ENCODE results near the gene TMEM167B. TPM values are rescaled to one million over a fixed set of nuclear protein-coding genes. Genes with fewer than 3 reads are reported as not detected.

TMEM167B gene
- total RNA-seq, 1 donor from 2014 or later: 31.1 TPM

GRCh38 chr1:109109906-109110305 lies 19.3 kb downstream of the TMEM167B start:
- no peak for DNase-seq
- no peak for ATAC-seq (ENCODE audit: poor library complexity)
- intact Hi-C loops (cut with DNase I): loop anchor here (10.0 kb wide), 1 partner anchor 145 kb away; the partner anchor contains the start of gene CLCC1

GRCh38 chr1:109111386-109112055 lies 21.0 kb downstream of the TMEM167B start:
- DNase-seq: no peak
- ATAC-seq (ENCODE audit: poor library complexity): no peak
- intact Hi-C loops (cut with DNase I): loop anchor here (10.0 kb wide), 1 partner anchor 147 kb away; the partner anchor contains the start of gene CLCC1

GRCh38 chr1:109112056-109112651 lies 21.6 kb downstream of the TMEM167B start:
- ATAC-seq (ENCODE audit: poor library complexity) (peak; percentile 78), DNase-seq (no peak)
- intact Hi-C loops (cut with DNase I): loop anchor here (10.0 kb wide), 1 partner anchor 147 kb away; the partner anchor contains the start of gene CLCC1

- DNase-seq: peak; percentile 97
- intact Hi-C loops (cut with DNase I): loop anchor here (10.0 kb wide), 1 partner anchor 148 kb away; the partner anchor contains the start of gene CLCC1
- peak; percentile 99 for ATAC-seq (ENCODE audit: poor library complexity)
Measured at GRCh38 chr1:109112652-109113285, 22.2 kb downstream of the TMEM167B start.

GRCh38 chr1:109113590-109114341 lies 23.2 kb downstream of the TMEM167B start, which contains the start of gene ELAPOR1:
Gene ELAPOR1 (plus strand): TSS chr1:109114115. CDS start chr1:109114184, 69 bp downstream.
- intact Hi-C loops (cut with DNase I): loop anchor here (10.0 kb wide), 1 partner anchor 149 kb away; the partner anchor contains the start of gene CLCC1
- ATAC-seq (ENCODE audit: poor library complexity) (peak; percentile 14), DNase-seq (peak; percentile 70)

GRCh38 chr1:109114342-109114674 lies 23.7 kb downstream of the TMEM167B start:
- intact Hi-C loops (cut with DNase I): loop anchor here (10.0 kb wide), 1 partner anchor 150 kb away; the partner anchor contains the start of gene CLCC1
- DNase-seq (no peak), ATAC-seq (ENCODE audit: poor library complexity) (no peak)

- DNase-seq: no peak
- intact Hi-C loops (cut with DNase I): loop anchor here (10.0 kb wide), 1 partner anchor 151 kb away; the partner anchor contains the start of gene CLCC1
- no peak for ATAC-seq (ENCODE audit: poor library complexity)
Measured at GRCh38 chr1:109115685-109116084, 25.1 kb downstream of the TMEM167B start.

GRCh38 chr1:109116286-109116685 lies 25.7 kb downstream of the TMEM167B start:
- intact Hi-C loops (cut with DNase I): loop anchor here (10.0 kb wide), 1 partner anchor 151 kb away; the partner anchor contains the start of gene CLCC1
- ATAC-seq (ENCODE audit: poor library complexity) (no peak), DNase-seq (no peak)

GRCh38 chr1:109118089-109118488 lies 27.5 kb downstream of the TMEM167B start:
- DNase-seq (no peak), ATAC-seq (ENCODE audit: poor library complexity) (no peak)
- intact Hi-C loops (cut with DNase I): loop anchor here (10.0 kb wide), 1 partner anchor 153 kb away; the partner anchor contains the start of gene CLCC1

GRCh38 chr1:109120356-109120755 lies 29.8 kb downstream of the TMEM167B start:
- no peak for ATAC-seq (ENCODE audit: poor library complexity)
- no peak for DNase-seq
- intact Hi-C loops (cut with DNase I): no loop called here

- no peak for ATAC-seq (ENCODE audit: poor library complexity)
- intact Hi-C loops (cut with DNase I): no loop called here
Measured at GRCh38 chr1:109131059-109131458, 40.5 kb downstream of the TMEM167B start.

GRCh38 chr1:109131800-109132199 lies 41.2 kb downstream of the TMEM167B start:
- intact Hi-C loops (cut with DNase I): no loop called here
- no peak for DNase-seq
- ATAC-seq (ENCODE audit: poor library complexity): no peak

More at GRCh38 chr1:109131059-109131458, 40.5 kb downstream of the TMEM167B start:
- no peak for DNase-seq

GRCh38 chr1:109133002-109133706 lies 42.6 kb downstream of the TMEM167B start:
- ATAC-seq (ENCODE audit: poor library complexity) (no peak), DNase-seq (no peak)
- intact Hi-C loops (cut with DNase I): no loop called here

GRCh38 chr1:109133815-109134214 lies 43.3 kb downstream of the TMEM167B start:
- DNase-seq (peak; percentile 84), ATAC-seq (ENCODE audit: poor library complexity) (peak; percentile 93)
- intact Hi-C loops (cut with DNase I): no loop called here

- DNase-seq (no peak), ATAC-seq (ENCODE audit: poor library complexity) (peak; percentile 24)
- intact Hi-C loops (cut with DNase I): no loop called here
Measured at GRCh38 chr1:109134423-109134822, 43.9 kb downstream of the TMEM167B start.

- no peak for DNase-seq
- intact Hi-C loops (cut with DNase I): no loop called here
- no peak for ATAC-seq (ENCODE audit: poor library complexity)
Measured at GRCh38 chr1:109135940-109136339, 45.4 kb downstream of the TMEM167B start.

GRCh38 chr1:109136766-109137165 lies 46.2 kb downstream of the TMEM167B start:
- no peak for DNase-seq
- intact Hi-C loops (cut with DNase I): no loop called here
- no peak for ATAC-seq (ENCODE audit: poor library complexity)

GRCh38 chr1:109137958-109138357 lies 47.4 kb downstream of the TMEM167B start:
- ATAC-seq (ENCODE audit: poor library complexity): no peak

More at GRCh38 chr1:109137958-109138357, 47.4 kb downstream of the TMEM167B start:
- intact Hi-C loops (cut with DNase I): no loop called here
- DNase-seq: no peak

Measured in Right ventricle myocardium superior (tissue), 1 donor.